GM12878 (cell line): ENCODE measurements around the gene CBLN3. TPM values are rescaled to one million over a fixed set of nuclear protein-coding genes. Genes with fewer than 3 reads are reported as not detected.

ENCODE experiments used
- ATAC-seq: fragments of 200-7000 bp; cut with Tn5 transposase; 3 replicates; pipeline ENCODE4 v1.9.1; 2020; ENCODE audit warnings: mild to moderate bottlenecking, moderate library complexity
- BruUV-seq: library from RNA; stranded (reverse); fragments of 400-500 nt; replicated peaks from 2 replicates; lab custom pipeline; 2021; lab: Mats Ljungman, UMichigan
- CTCF ChIA-PET: fragments of 300-600 bp; sonication (Branson Sonifier 250); formaldehyde crosslinking; extraction: SDS; loops from one replicate; lab custom pipeline; 2021; ENCODE audit warnings: inconsistent platforms; lab: Yijun Ruan, JAX
- POLR2A ChIA-PET: fragments of 350-600 bp; formaldehyde crosslinking; extraction: SDS; loops from one replicate; lab custom pipeline; 2021; ENCODE audit warnings: inconsistent platforms; lab: Charles Lee
- RAD21 ChIA-PET: fragments of 300-600 bp; sonication (Branson Sonifier 250); formaldehyde crosslinking; loops from one replicate; lab custom pipeline; 2023; ENCODE audit warnings: antibody characterized with exemption; ENCODE audit not compliant: unreplicated experiment; lab: Charles Lee
- SMC1A ChIA-PET: fragments of 300-600 bp; sonication (Branson Sonifier 250); formaldehyde crosslinking; loops from one replicate; lab custom pipeline; 2023; ENCODE audit not compliant: unreplicated experiment, uncharacterized antibody; lab: Charles Lee
- DNase-seq: peaks from one replicate; pipeline ENCODE4 v3.0.0-alpha.2; 2011; ENCODE audit warnings: low read depth, low spot score
- FAIRE-seq: peaks from 3 replicates; lab custom pipeline; 2011; peaks lifted over from hg19 to GRCh38; lab: Jason Lieb, UNC
- H2AFZ ChIP-seq: 2 replicates; pipeline ENCODE4 v1.6.0; 2011; ENCODE audit warnings: low read depth, low read length, control low read depth; ENCODE audit not compliant: control insufficient read depth
- H3K27ac ChIP-seq: 2 replicates; pipeline ENCODE4 v1.5.1; 2011; ENCODE audit warnings: control low read depth; ENCODE audit not compliant: control insufficient read depth, insufficient read depth
- H3K27me3 ChIP-seq, 2 experiments: replicated peaks in 1 of 2; 2 replicates each; pipeline versions ENCODE4 v1.6.0 to v1.6.1; 2011; ENCODE audit warnings: low read length in 1 of 2; ENCODE audit not compliant: control insufficient read depth in 2 of 2, insufficient read depth in 2 of 2
- H3K36me3 ChIP-seq, 2 experiments: 2 replicates each; pipeline ENCODE4 v1.5.1; 2011; ENCODE audit warnings: low read length in 1 of 2; ENCODE audit not compliant: control insufficient read depth in 2 of 2, insufficient read depth in 2 of 2
- H3K4me1 ChIP-seq: 2 replicates; pipeline ENCODE4 v1.6.1; 2011; ENCODE audit warnings: mild to moderate bottlenecking, low read length, moderate library complexity, mixed read lengths; ENCODE audit not compliant: control insufficient read depth, insufficient read depth
- H3K4me2 ChIP-seq: 2 replicates; pipeline ENCODE4 v1.6.0; 2011; ENCODE audit warnings: control low read depth; ENCODE audit not compliant: control insufficient read depth, insufficient read depth
- H3K4me3 ChIP-seq: fragments of 200-600 bp; sonication (generic); 2 replicates; pipeline ENCODE4 v1.5.1; 2016
- H3K79me2 ChIP-seq: 2 replicates; pipeline ENCODE4 v1.6.0; 2011; ENCODE audit warnings: low read length; ENCODE audit not compliant: control insufficient read depth, insufficient read depth
- H3K9ac ChIP-seq: 2 replicates; pipeline ENCODE4 v1.8.0; 2011; ENCODE audit warnings: low read length, control low read depth, mixed read lengths; ENCODE audit not compliant: control insufficient read depth, insufficient read depth
- H3K9me3 ChIP-seq: replicated peaks from 3 replicates; pipeline ENCODE4 v1.5.1; 2011; ENCODE audit warnings: mild to moderate bottlenecking, low read length; ENCODE audit not compliant: control insufficient read depth, insufficient read depth
- H4K20me1 ChIP-seq: 2 replicates; pipeline ENCODE4 v1.6.0; 2011; ENCODE audit not compliant: control insufficient read depth, insufficient read depth
- CTCF ChIP-seq, 3 experiments: IDR thresholded peaks in 2 of 3; conservative IDR thresholded peaks in 1 of 3; 2 replicates each; pipeline ENCODE4 v1.5.1; 2011; ENCODE audit warnings: low read depth in 3 of 3, low read length in 3 of 3, mild to moderate bottlenecking in 3 of 3, control low read depth in 2 of 3, moderate library complexity in 2 of 3, inconsistent platforms in 1 of 3, mixed read lengths in 1 of 3; ENCODE audit not compliant: control insufficient read depth in 2 of 3, insufficient read depth in 1 of 3; ENCODE audit errors: extremely low read depth in 1 of 3
- CUX1 ChIP-seq: IDR thresholded peaks from 2 replicates; pipeline ENCODE4 v1.6.1; 2012; ENCODE audit warnings: improper control_type of control experiment, low read depth, low read length; ENCODE audit not compliant: insufficient replicate concordance
- NFXL1 ChIP-seq: fragments of 450-650 bp; IDR thresholded peaks from 2 replicates; pipeline ENCODE4 v1.6.1; 2017; ENCODE audit warnings: antibody characterized with exemption, mild to moderate bottlenecking, borderline replicate concordance
- RAD21 ChIP-seq: IDR thresholded peaks from 2 replicates; pipeline ENCODE4 v1.6.1; 2011; ENCODE audit warnings: mild to moderate bottlenecking, low read depth, low read length, moderate library complexity; ENCODE audit not compliant: insufficient read depth
- RUNX3 ChIP-seq: IDR thresholded peaks from 2 replicates; pipeline ENCODE4 v1.6.1; 2012; ENCODE audit warnings: low read length, inconsistent platforms
- SMC3 ChIP-seq: IDR thresholded peaks from 2 replicates; pipeline ENCODE4 v1.6.1; 2011; ENCODE audit warnings: low read length, improper control_type of control experiment, borderline replicate concordance
- YY1 ChIP-seq: IDR thresholded peaks from 2 replicates; pipeline ENCODE4 v1.6.1; 2011; ENCODE audit warnings: low read depth, mild to moderate bottlenecking, low read length
- WGBS: methylation state at CpG from one replicate; pipeline ENCODE4 v1.1.6; 2016; ENCODE audit warnings: low lambda C conversion rate; ENCODE audit not compliant: insufficient replicate concordance, insufficient coverage; ENCODE audit errors: missing lambda C conversion rate; 5-methylcytosine and 5-hydroxymethylcytosine counted together
- in situ Hi-C: fragments of 300-500 bp; cut with MboI; formaldehyde crosslinking; loops from 9 replicates; pipeline ENCODE4 v1.14.3; 2018; ENCODE audit warnings: mixed read lengths
- intact Hi-C: fragments of 100-400 bp; cut with micrococcal nuclease; formaldehyde crosslinking; loops from one replicate; pipeline ENCODE4 v1.14.2; 2022; ENCODE audit not compliant: unreplicated experiment
- polyA plus RNA-seq, 11 experiments: library from polyadenylated mRNA; depleted of rRNA in 4 of 11; unstranded in 6 of 11; stranded (reverse) in 5 of 11; fragments of >200 nt; fragmentation: Nextera tagmentation in 4 of 11; fragmentation: Illumina TruSeq in 1 of 11; extraction: Ambion mirVana in 4 of 11; extraction: Trizol in 1 of 11; gene quantifications; 1 replicate in 1 of 11; 2 replicates in 10 of 11; pipeline versions ENCODE4 v1.2.1 to v1.2.3, GENCODE V29; 2011 to 2016; ENCODE audit warnings: inconsistent platforms in 2 of 11, missing spikeins in 2 of 11, low read depth in 1 of 11
- total RNA-seq, 4 experiments: library from RNA; depleted of rRNA in 3 of 4; stranded (reverse); fragments of >200 nt in 3 of 4; fragmentation: Illumina TruSeq in 1 of 4; extraction: Trizol in 1 of 4; gene quantifications; 2 replicates each; pipeline versions ENCODE4 v1.2.1 to v1.2.3, GENCODE V29; 2013 to 2021

Gene CBLN3
- total and polyA plus RNA-seq, 10 of the 15 experiments (the other 5 are each of a cell fraction or from before 2014, with no cell fraction given): 0.16 to 4.9 (median 1.3) TPM

GRCh38 chr14:24411443-24412389 is 17.8 kb downstream of the CBLN3 start:
- BruUV-seq: no TSS peak
- Histone ChIP-seq H3K36me3 (no peaks in the 10 kb centered on the region), H3K9ac (no peak overlapping the region), H3K27me3 (peaks cover 1 to 5% of the 10 kb centered on the region in 2 experiments; a peak in 2 of 4 replicates), H3K27ac (no peak overlapping the region), H3K9me3 (no peaks in the 10 kb centered on the region), H3K79me2 (no peaks in the 10 kb centered on the region), H3K4me1 (no peaks in the 10 kb centered on the region), H3K4me3 (no peak overlapping the region), H3K4me2 (no peak overlapping the region), H4K20me1 (no peaks in the 10 kb centered on the region), H2AFZ (no peak overlapping the region)
- ChIA-PET SMC1A (interaction anchor here (1.5 to 4.1 kb wide), 3 partner anchors 29 to 50 kb away, joined by 4 to 17 read pairs (median 4); no protein-coding TSS in a partner anchor), CTCF (interaction anchor here (1.1 to 3.5 kb wide), 7 partner anchors 14 to 78 kb away, joined by 3 to 18 read pairs (median 4); no protein-coding TSS in a partner anchor), RAD21 (interaction anchor here (0.8 kb wide), 1 partner anchor 19 kb away, joined by 5 read pairs; no protein-coding TSS in a partner anchor), POLR2A (no interaction called here)
- TF ChIP-seq NFXL1 (no peak), SMC3 (peak; percentile 66; the same call in 1 of the 2 replicates), CUX1 (no peak), YY1 (peak; percentile 77; the same call in 1 of the 2 replicates), CTCF (IDR thresholded peaks at IDR 0.05 in 2 of 3, conservative IDR thresholded peaks at IDR 0.05 in 1 of 3; ENCODE audit: control insufficient read depth in 2 of 3, extremely low read depth in 1 of 3, insufficient read depth in 1 of 3, low read depth in 3 of 3, low read length in 3 of 3) (peak; percentile 54 to 79 (median 58)), RAD21 (peak; percentile 62), RUNX3 (peak; percentile 29; the same call in 1 of the 2 replicates)
- no peak for DNase-seq
- in situ Hi-C loops (no loop called here), intact Hi-C loops (loop anchor here (5.0 kb wide), 1 partner anchor 44 kb away; the partner anchor contains the start of gene NFATC4)
- WGBS: 24% methylated on average over 16 of the region's 16 CpGs
- FAIRE-seq: peak; percentile 86
- peak; percentile 87 for ATAC-seq
